K562 (cell line): ENCODE measurements around the gene PRKACB. TPM values are rescaled to one million over a fixed set of nuclear protein-coding genes. Genes with fewer than 3 reads are reported as not detected.

Experiments
- ATAC-seq: fragments of 200-7000 bp; cut with Tn5 transposase; 3 replicates; pipeline ENCODE4 v1.9.1; 2020; ENCODE audit warnings: moderate library complexity
- BruUV-seq: library from RNA; stranded (reverse); fragments of 400-500 nt; replicated peaks from 2 replicates; lab custom pipeline; 2021; lab: Mats Ljungman, UMichigan
- CTCF ChIA-PET: fragments of 300-600 bp; formaldehyde crosslinking; extraction: SDS; loops from one replicate; lab custom pipeline; 2021; ENCODE audit warnings: low intra/inter-chr PET ratio; lab: Yijun Ruan, JAX
- POLR2A ChIA-PET: fragments of 300-600, 350-650 bp; sonication (Branson Sonifier 250); formaldehyde crosslinking; extraction: SDS; loops from one replicate; lab custom pipeline; 2021; ENCODE audit warnings: antibody characterized with exemption, inconsistent platforms; lab: Yijun Ruan, JAX
- DNase-seq, 4 experiments: peaks; one replicate each; pipeline versions ENCODE4 v3.0.0 to v3.0.0-alpha.2; 2011 to 2018; ENCODE audit warnings: low spot score in 3 of 4, mixed read lengths in 3 of 4; ENCODE audit errors: extremely low read depth in 1 of 4
- FAIRE-seq: peaks from 2 replicates; lab custom pipeline; 2011; peaks lifted over from hg19 to GRCh38; lab: Jason Lieb, UNC
- H2AFZ ChIP-seq: 2 replicates; pipeline ENCODE4 v1.6.0; 2011; ENCODE audit warnings: low read depth, low read length, control low read depth, inconsistent platforms
- H3K27ac ChIP-seq: fragments of 200-600 bp; 3 replicates; pipeline ENCODE4 v1.8.0; 2011; ENCODE audit warnings: low read depth, mild to moderate bottlenecking, control low read depth, inconsistent platforms, low read length, moderate library complexity, mixed read lengths; ENCODE audit errors: extremely low read depth
- H3K27me3 ChIP-seq, 2 experiments: fragments of 300-600 bp in 1 of 2; 2 replicates in 1 of 2; 3 replicates in 1 of 2; pipeline versions ENCODE4 v1.6.0 to v1.8.0; 2011; ENCODE audit warnings: inconsistent platforms in 2 of 2, low read length in 2 of 2, mild to moderate bottlenecking in 1 of 2, mixed read lengths in 1 of 2, moderate library complexity in 1 of 2; ENCODE audit not compliant: control insufficient read depth in 2 of 2, insufficient read depth in 2 of 2
- H3K36me3 ChIP-seq: fragments of 300-600 bp; 3 replicates; pipeline ENCODE4 v1.8.0; 2011; ENCODE audit warnings: mild to moderate bottlenecking, low read length, inconsistent platforms; ENCODE audit not compliant: control insufficient read depth, insufficient read depth
- H3K4me1 ChIP-seq, 2 experiments: fragments of 200-600 bp in 1 of 2; replicated peaks in 1 of 2; 2 replicates in 1 of 2; 3 replicates in 1 of 2; pipeline versions ENCODE4 v1.5.1 to v1.8.0; 2011; ENCODE audit warnings: inconsistent platforms in 2 of 2, low read length in 2 of 2, mild to moderate bottlenecking in 1 of 2, mixed read lengths in 1 of 2, moderate library complexity in 1 of 2; ENCODE audit not compliant: control insufficient read depth in 2 of 2, insufficient read depth in 2 of 2
- H3K4me2 ChIP-seq: 2 replicates; pipeline ENCODE4 v1.6.1; 2011; ENCODE audit warnings: low read length, control low read depth, inconsistent platforms, mixed read lengths; ENCODE audit not compliant: insufficient read depth
- H3K4me3 ChIP-seq: fragments of 200-600 bp; sonication (generic), shearing (Covaris generic); 2 replicates; pipeline ENCODE4 v1.5.1; 2016; ENCODE audit warnings: control low read depth, inconsistent platforms
- H3K79me2 ChIP-seq: fragments of 200-600 bp; 3 replicates; pipeline ENCODE4 v1.8.0; 2011; ENCODE audit warnings: low read length, inconsistent platforms; ENCODE audit not compliant: control insufficient read depth, insufficient read depth
- H3K9ac ChIP-seq, 2 experiments: 2 replicates each; pipeline versions ENCODE4 v1.6.0 to v1.6.1; 2011; ENCODE audit warnings: low read depth in 2 of 2, low read length in 2 of 2, control low read depth in 1 of 2, inconsistent platforms in 1 of 2, mild to moderate bottlenecking in 1 of 2, mixed read lengths in 1 of 2; ENCODE audit not compliant: insufficient read depth in 1 of 2
- H3K9me1 ChIP-seq: one replicate; pipeline ENCODE4 v1.6.0; 2011; ENCODE audit warnings: inconsistent platforms, mild to moderate bottlenecking, low read length, moderate library complexity; ENCODE audit not compliant: control insufficient read depth, insufficient read depth
- H3K9me3 ChIP-seq: replicated peaks from 2 replicates; pipeline ENCODE4 v1.5.1; 2011; ENCODE audit warnings: low read depth, low read length, inconsistent platforms; ENCODE audit not compliant: control insufficient read depth, insufficient read depth
- H4K20me1 ChIP-seq: replicated peaks from 2 replicates; pipeline ENCODE4 v1.6.1; 2011; ENCODE audit warnings: low read length, inconsistent platforms, mixed read lengths; ENCODE audit not compliant: control insufficient read depth, insufficient read depth
- HMGXB4 ChIP-seq: sonication (generic); formaldehyde crosslinking; IDR thresholded peaks from 2 replicates; pipeline ENCODE4 v1.8.1; 2023; ENCODE audit warnings: mild to moderate bottlenecking, missing genetic modification reagents
- MBD2 ChIP-seq: sonication (generic); IDR thresholded peaks from 2 replicates; pipeline ENCODE4 v1.6.1; 2016; ENCODE audit warnings: low read depth, borderline replicate concordance
- MCM3 ChIP-seq: fragments of 450-650 bp; IDR thresholded peaks from 2 replicates; pipeline ENCODE4 v1.6.1; 2016
- POLR2AphosphoS2 ChIP-seq: IDR thresholded peaks from 2 replicates; pipeline ENCODE4 v1.6.1; 2012; ENCODE audit warnings: low read length, improper control_type of control experiment
- RFX7 ChIP-seq: fragments of 250-450 bp; sonication (Bioruptor Pico); IDR thresholded peaks from 2 replicates; pipeline ENCODE4 v1.5.1; 2021; ENCODE audit warnings: mild to moderate bottlenecking
- SFPQ ChIP-seq: fragments of 200-400 bp; formaldehyde crosslinking; IDR thresholded peaks from 2 replicates; pipeline ENCODE4 v1.6.1; 2017; ENCODE audit warnings: mild to moderate bottlenecking, low read depth, low read length, moderate library complexity
- TEAD1 ChIP-seq, 2 experiments: fragments of 450-650 bp in 1 of 2; sonication (generic) in 1 of 2; formaldehyde crosslinking; IDR thresholded peaks; 2 replicates each; pipeline versions ENCODE4 v1.4.0 to v1.8.0; 2020 to 2022; ENCODE audit warnings: mild to moderate bottlenecking in 2 of 2, missing genetic modification reagents in 1 of 2
- TFAM ChIP-seq: fragments of 250-450 bp; sonication (Bioruptor Pico); conservative IDR thresholded peaks from 2 replicates; pipeline ENCODE4 v1.5.0; 2021; ENCODE audit warnings: mild to moderate bottlenecking, moderate library complexity
- THAP12 ChIP-seq: fragments of 250-450 bp; sonication (Bioruptor Pico); IDR thresholded peaks from 2 replicates; pipeline ENCODE4 v1.9.0; 2021; ENCODE audit warnings: mild to moderate bottlenecking, inconsistent platforms
- TRIM24 ChIP-seq, 2 experiments: fragments of 450-650 bp; IDR thresholded peaks; 2 replicates each; pipeline ENCODE4 v1.6.1; 2016
- YBX1 ChIP-seq: fragments of 450-650 bp; IDR thresholded peaks from 2 replicates; pipeline ENCODE4 v1.7.1; 2016; ENCODE audit warnings: mild to moderate bottlenecking
- ZKSCAN1 ChIP-seq: fragments of 150-350 bp; IDR thresholded peaks from 2 replicates; pipeline ENCODE4 v1.6.1; 2016; ENCODE audit warnings: low read depth, low read length
- ZNF668 ChIP-seq: fragments of 250-450 bp; sonication (Bioruptor Pico); IDR thresholded peaks from 2 replicates; pipeline ENCODE4 v1.8.0; 2022; ENCODE audit warnings: mild to moderate bottlenecking, inconsistent platforms
- in situ Hi-C: fragments of 300-500 bp; cut with MboI; formaldehyde crosslinking; loops from 4 replicates; pipeline ENCODE4 v1.15.0; 2018; ENCODE audit warnings: inconsistent platforms, mixed read lengths
- intact Hi-C: fragments of 100-400 bp; cut with micrococcal nuclease; formaldehyde crosslinking; loops from 2 replicates; pipeline ENCODE4 v1.14.2; 2022
- polyA plus RNA-seq, 8 experiments: library from polyadenylated mRNA; depleted of rRNA in 4 of 8; stranded (reverse) in 5 of 8; unstranded in 3 of 8; fragments of >200 nt; fragmentation: Nextera tagmentation in 2 of 8; fragmentation: Illumina TruSeq in 1 of 8; extraction: Ambion mirVana in 2 of 8; extraction: Trizol in 1 of 8; gene quantifications; 2 replicates each; pipeline versions ENCODE4 v1.2.1 to v1.2.3, GENCODE V29; 2011 to 2014; ENCODE audit warnings: inconsistent platforms in 1 of 8, missing spikeins in 1 of 8
- total RNA-seq, 7 experiments: library from RNA; depleted of rRNA in 6 of 7; stranded (reverse); fragments of >200 nt in 6 of 7; fragmentation: Illumina TruSeq in 2 of 7; extraction: Trizol in 2 of 7; gene quantifications; 2 replicates each; pipeline versions ENCODE4 v1.2.1 to v1.2.3, GENCODE V29; 2011 to 2021; ENCODE audit warnings: low replicate concordance in 1 of 7

PRKACB gene
- total and polyA plus RNA-seq, 9 of the 15 experiments (the other 6 are each of a cell fraction or from before 2014, with no cell fraction given), result 1.1 to 5.2 (median 2.8) TPM

GRCh38 chr1:84208935-84209334, 64.9 kb downstream of the PRKACB start:
- in situ Hi-C loops, result no loop called here

More at GRCh38 chr1:84208935-84209334, 64.9 kb downstream of the PRKACB start:
- FAIRE-seq (no peak), ATAC-seq (no peak), DNase-seq (no peak)
- intact Hi-C loops, result no loop called here
- no peaks in the 10 kb centered on the region for H3K79me2 ChIP-seq
- no peaks in the 10 kb centered on the region for H4K20me1 ChIP-seq
- no peaks in the 10 kb centered on the region for H3K4me1 ChIP-seq
- H3K9me1 ChIP-seq, result no peaks in the 10 kb centered on the region
- ChIA-PET CTCF (no interaction called here), POLR2A (no interaction called here)
- H3K27ac ChIP-seq, result no peak overlapping the region
- no TSS peak for BruUV-seq
- H3K9ac ChIP-seq, result no peak overlapping the region
- H3K4me2 ChIP-seq, result no peak overlapping the region
- TF ChIP-seq TFAM (no peak), TRIM24 (IDR thresholded peaks at IDR 0.05) (no peak), SFPQ (no peak), MBD2 (no peak), MCM3 (no peak), ZKSCAN1 (no peak), TEAD1 (CRISPR knock-in tag; IDR thresholded peaks at IDR 0.05) (no peak), YBX1 (no peak), POLR2AphosphoS2 (no peak), ZNF668 (CRISPR knock-in tag) (no peak), THAP12 (CRISPR knock-in tag) (no peak), RFX7 (CRISPR knock-in tag) (no peak), HMGXB4 (CRISPR knock-in tag) (no peak)
- no peaks in the 10 kb centered on the region for H3K9me3 ChIP-seq
- H2AFZ ChIP-seq, result no peak overlapping the region
- H3K36me3 ChIP-seq, result no peaks in the 10 kb centered on the region
- no peak overlapping the region for H3K4me3 ChIP-seq
- no peaks in the 10 kb centered on the region for H3K27me3 ChIP-seq
